Measurements from ENCODE around the gene RNF151.
A peak's percentile ranks its signal among the peaks of the same experiment; 100 is the strongest.
"Not testable (repeated sequence)": the region's sequence is repeated elsewhere in the genome, so short reads cannot be mapped to it uniquely, and the experiment has no call there.

The RNF151 gene

GRCh38 chr16:1966460-1966859 lies at the start of gene RNF151:
Gene RNF151 (plus strand): TSS chr16:1966856. CDS start chr16:1966882, 26 bp downstream.
- no peak for DNase-seq

DNA sequence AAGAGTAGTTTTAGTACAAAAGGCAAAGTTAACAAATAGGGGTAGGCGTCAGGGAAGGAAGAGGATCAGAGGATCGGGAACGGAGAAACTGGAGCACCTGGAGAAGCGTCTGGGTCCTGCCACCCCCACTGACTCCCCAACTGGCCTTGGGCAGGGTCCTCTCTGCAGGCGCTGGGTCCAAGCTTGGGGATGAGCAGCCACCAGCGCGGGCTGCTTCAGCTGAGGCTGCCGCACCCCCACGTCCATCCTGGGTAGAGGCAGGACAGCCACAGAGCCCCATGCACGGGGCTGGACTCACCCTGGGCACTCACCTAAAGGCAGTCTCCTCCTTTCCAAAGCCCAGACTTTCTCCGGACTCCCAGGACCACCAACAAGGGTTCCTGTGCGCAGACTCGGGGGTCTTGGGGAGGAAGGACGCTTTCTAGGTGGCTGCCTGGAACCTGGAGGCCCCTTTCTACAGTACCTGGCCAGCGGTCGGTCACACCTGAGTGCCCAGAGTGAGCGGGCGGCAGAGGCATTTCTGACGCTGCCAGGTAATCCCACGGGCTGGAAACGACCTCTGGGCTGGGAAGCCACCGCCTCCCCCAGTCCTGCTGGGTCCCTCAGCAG lies 49.5 kb upstream of the RNF151 start:
- DNase-seq = no peak

- DNase-seq = no peak
These were observed 48.8 kb upstream of the RNF151 start for GRCh38 chr16:1917665-1918350.

GRCh38 chr16:1918351-1919326 lies 48.0 kb upstream of the RNF151 start, which contains the start of gene HS3ST6:
Gene HS3ST6 (minus strand): TSS chr16:1918415. CDS start chr16:1918323, 92 bp downstream.
- DNase-seq = no peak

DNA sequence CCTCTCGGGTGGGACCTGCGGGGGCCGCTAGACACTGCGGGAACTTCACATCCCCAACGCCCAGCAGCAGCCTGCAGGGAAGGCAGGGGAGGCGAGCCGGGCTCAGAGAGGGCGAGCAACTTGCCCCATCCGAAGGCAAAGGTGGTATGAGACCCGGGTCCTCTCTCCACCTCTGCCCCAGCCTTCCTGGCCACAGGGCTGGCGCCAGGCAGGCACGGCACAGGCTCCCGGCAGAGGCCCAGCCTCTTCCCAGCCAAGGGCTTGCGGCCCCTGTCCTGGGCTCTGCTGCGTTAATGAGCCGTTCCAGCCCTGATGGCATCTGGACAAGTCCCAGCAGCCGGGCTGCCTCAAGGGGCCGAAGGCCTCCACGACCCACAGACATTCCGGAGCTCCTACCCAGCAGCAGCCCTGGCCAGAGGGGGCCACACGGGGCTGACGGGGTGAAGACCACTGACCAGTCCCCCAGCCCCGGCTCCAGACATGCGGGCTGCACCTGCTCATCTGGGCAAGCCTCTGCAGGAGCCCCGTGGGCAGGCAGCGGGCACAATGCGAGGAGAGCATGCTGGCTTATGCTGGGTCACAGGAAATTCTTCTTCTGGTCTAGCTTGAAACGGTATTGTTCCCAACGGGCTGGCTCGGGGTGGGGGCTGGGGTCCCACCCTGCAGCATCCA lies 47.2 kb upstream of the RNF151 start:
- no peak for DNase-seq

DNA sequence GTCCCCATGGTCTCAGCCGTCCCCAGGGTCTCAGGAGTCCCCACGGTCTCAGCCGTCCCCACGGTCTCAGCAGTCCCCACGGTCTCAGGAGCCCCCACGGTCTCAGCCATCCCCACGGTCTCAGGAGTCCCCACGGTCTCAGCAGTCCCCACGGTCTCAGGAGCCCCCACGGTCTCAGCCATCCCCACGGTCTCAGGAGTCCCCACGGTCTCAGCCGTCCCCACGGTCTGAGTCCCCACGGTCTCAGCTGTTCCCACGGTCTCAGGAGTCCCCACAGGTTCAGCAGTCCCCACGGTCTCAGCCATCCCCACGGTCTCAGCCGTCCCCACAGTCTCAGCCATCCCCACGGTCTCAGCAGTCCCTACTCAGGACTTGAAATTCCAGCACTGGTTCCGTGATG lies 46.5 kb upstream of the RNF151 start:
- DNase-seq = not testable (repeated sequence)

GRCh38 chr16:1920727-1921171 lies 45.9 kb upstream of the RNF151 start:
- DNase-seq = no peak

- DNase-seq = no peak
These were observed 44.3 kb upstream of the RNF151 start for GRCh38 chr16:1922357-1922756.

DNA sequence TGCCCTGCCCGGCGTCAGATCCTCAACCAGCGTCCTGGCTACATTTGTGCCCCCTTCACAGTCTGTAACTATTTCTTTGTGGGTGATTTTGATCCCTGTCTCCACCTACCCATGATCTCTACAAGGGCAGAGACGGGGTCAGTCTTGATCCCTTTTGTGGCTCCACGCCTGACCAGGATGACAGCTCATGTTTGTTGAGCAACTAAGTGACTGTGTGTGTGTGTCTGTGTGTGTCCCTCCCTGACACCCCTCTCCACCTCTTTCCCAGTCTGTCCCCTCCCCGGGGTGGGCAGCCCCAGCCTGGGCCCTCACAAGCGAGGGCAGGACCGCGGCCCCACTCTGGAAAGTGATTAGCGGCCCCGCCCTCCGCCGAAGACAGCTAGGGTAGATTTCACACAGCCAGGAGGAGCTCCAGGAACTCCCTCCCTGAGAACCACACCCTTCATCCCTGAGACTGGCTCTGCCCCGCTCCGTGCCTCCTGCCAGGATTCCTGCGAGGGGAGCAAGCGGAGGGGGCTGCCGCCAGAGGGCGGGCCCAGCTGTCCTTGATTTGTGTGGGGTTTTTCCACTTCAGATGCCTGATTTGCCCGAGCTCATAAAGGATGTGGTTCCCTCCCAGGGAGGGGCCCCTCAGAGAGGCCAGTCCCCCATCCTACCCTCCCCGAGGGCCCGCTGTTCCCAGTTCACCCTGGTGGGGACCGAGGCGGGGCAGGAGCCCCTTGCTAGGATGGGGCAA lies 43.2 kb upstream of the RNF151 start:
- no peak for DNase-seq

- no peak for DNase-seq
These were observed 42.6 kb upstream of the RNF151 start for GRCh38 chr16:1924095-1924494.

- DNase-seq = no peak
These were observed 40.4 kb upstream of the RNF151 start for GRCh38 chr16:1926271-1926670.

DNA sequence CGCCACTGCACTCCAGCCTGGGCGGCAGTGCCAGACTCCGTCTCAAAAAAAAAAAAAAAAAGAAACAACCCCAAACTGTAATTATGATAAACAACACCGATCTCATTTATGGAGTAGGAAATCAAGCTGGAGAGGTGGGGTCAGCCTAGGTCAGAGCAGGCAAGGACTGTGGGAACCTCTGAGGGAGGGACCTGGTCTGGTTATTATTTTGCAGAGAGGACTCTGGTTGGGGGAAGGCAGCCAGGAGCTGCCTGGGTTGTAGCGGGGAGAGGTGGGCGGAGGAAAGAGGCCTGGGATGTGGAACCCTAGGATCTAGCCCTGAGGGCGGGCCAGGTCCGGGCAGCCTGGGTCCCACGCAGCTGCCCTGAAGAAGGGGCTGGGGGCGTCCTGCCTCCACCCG lies 37.6 kb upstream of the RNF151 start:
- DNase-seq = no peak

DNA sequence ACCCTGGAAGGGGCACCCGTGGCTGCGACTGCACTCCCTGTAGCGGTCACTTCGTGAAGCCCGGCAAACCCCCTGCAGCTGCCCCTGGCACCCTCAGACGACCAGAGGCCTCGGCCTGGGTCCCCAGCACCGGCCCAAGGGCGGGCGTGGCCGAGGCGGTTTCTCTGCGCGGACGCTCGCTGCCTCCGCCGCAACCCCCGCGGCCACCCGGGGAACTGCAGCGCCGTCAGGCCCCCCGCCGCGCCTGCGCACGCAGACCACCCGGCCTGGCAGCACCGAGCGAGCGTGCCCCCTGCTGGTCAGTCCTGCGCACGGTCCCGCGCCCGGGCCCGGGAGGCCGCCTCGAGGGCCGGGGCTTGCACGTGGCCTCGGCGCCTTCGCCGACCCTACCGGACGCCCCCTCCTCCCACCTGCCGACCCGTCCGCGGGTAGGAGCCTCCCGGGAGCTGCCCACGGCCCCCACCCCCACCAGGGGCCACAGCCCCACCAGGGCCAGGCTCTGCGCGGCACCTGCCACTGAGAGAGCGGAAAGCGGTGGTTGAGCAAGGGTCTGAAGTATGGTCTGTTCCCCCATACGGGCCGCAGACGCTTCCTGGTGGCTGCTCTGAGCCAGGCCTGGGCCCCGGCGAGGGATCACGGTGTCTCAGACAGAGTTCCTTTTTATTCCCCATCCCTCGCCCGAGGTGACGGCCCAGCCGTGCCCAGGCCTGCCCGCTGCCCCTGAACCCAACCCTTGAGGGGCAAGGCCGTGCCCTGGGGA lies 36.9 kb upstream of the RNF151 start:
- peak; percentile 63 for DNase-seq

DNA sequence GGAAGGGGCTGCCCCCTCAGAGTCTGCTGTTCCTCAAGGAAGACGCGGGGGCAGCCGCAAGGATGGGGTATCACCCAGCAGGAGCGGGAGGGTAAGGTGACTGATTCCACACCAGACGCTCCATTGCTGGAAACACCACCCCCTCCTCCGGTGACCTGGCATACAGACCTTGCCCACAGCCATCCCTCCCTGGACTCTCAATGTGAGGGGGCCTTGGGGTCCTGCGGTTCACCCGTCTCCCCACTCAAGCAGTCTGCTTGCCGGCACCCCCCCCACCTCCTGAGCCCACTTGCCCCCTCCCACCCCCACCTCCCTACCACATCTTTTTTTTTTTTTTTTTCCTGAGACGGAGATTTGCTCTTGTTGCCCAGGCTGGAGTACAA lies 36.3 kb upstream of the RNF151 start:
- DNase-seq = no peak

DNA sequence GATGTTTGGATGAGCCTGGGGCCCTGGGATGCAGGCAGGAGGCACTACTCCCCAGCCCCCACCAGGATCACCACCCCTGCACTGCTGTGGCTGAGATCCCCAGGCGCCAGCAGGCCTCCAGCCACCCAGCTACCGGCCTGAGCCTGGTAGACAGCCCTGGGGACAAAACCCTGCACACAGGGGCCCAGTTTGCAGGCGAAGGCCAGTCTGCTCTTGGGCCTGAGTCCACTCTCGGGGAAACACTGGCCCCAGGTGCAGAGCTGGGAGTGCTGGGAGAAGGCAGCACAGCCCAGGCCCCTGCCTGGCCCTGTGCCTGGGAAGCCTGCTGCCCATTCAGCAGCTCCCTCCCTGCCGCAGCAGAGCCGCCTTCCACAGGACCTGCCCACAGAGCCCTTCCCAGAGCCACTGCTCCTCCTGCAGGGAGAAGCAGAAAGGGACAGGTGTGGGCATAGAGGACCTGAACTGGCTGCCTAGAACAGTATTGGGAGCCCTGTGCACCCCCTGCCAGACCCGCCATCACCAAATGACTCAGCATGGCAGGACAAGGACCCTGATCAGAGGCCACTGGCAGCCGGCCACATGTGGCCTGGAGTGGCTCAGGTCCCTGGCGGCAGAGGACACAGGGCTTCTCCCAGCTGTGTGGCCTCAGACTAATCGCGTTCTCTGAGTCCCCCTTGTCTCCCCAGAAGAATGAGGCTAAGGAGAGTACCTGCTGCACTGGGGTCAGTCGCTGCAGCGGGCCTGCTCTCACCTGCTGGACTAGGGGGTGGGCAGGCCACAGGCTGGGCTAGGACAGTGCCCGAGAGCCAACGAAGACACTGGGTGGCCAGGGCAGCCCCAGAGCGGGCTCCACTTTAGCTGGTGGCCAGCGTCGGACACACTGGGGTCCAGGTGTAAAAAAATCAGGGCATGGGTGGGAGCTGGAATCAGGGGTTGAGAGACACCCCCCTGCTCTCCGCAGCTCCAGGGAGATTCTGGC lies 34.3 kb upstream of the RNF151 start:
- DNase-seq = no peak

DNA sequence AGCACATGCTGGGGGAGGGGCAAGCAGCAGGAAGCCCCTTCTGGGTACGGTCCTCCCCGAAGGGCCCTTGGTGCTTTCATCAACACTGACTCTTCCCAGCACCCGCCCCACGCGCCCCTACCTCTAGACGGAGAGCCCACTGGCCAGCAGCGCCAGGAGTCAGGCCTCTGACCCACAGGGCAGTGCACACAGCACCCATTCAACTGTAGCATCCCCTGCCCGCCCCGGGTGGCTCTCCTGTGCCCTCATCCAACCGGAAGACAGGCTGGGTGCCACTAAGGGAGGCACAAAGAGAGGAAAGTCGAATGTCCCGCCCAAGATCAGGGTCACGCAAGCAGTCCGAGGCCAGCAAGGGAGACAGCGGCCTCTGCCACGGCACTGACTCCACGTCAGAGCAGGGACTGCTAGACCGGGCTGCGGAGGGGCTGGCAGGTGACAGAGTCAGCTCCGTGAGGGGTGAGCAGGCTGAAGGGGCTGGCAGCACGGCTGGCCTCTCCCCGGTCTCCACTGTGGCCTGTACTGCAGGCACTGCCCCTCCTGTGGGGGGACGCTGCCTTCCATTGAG lies 33.5 kb upstream of the RNF151 start:
- DNase-seq = no peak

DNA sequence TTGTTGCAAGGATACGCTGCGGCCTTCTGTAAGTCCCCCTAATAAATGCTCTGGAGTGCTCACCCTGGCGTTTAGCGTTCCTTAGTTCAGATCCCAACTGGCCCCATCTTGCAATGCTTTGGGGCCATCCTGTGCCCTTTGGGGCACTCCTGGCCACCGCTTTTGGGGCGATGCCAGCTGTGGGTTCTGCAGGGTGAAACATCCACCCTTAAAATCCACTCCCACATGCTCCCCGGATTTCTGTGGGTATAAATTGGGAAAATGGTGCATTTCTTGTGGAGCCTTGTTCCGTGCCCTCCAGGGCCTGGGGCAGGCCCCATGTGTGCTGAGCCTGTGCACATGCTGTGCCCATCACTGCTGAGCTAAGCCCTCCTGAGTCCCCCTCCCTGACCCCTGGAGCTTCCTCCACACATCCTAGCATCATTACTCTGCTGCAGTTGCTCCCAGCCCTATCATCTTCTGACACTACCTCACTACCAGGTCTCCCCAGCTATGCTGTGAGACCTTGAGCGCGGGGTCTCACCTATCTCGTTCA lies 29.6 kb upstream of the RNF151 start:
- DNase-seq = no peak

DNA sequence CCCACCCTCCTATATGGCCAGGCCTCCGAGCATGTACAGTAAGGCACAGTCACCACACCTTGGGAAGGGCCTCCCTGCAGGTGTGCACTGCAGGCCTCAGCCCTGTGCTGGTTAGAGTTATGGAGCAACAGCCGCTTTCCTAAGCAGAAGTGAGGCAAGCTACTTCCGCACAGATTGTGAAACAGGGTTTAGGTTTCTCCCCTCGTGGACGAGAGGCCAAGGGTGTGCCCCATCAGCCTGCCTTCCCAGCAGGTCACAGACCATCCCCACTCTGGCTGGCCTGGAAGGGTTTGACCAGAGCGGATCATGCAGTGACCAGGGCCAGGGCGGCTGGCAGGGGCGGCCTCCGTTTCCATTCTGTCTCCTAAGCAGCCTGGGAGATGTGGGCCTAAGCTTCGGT lies 28.3 kb upstream of the RNF151 start:
- DNase-seq = no peak

DNA sequence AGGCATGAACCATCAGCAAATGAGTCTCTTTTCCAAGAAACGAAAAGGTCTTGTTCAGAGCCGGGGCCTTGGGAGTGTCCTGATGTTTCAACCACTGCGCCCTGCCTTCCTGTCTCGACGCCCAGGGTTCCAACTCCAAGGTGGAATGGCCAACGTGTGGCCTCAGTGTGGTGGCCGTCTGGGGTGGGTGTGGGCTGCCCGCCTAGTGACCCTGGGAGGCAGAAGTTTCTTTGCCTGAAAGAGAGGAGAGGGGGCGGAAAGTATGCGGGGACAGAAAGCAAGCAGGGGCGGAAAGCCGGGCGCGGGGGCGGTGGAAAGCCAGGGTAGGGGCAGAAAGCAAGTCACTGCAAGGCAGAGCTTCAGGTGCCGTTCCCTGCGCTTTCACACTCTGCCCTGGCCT lies 27.7 kb upstream of the RNF151 start:
- DNase-seq = no peak

DNA sequence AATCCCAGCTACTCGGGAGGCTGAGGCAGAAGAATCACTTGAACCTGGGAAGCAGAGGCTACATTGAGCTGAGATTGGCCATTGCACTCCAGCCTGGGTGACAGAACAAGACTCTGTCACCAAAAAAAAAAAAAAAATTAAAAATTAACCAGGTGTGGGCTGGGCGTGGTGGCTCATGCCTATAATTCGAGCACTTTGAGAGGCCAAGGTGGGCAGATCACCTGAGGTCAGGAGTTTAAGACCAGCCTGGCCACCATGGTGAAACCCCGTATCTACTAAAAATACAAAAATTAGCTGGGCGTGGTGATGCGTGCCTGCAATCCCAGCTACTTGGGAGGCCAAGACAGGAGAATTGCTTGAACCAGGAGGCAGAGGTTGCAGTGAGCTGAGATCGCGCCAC lies 26.8 kb upstream of the RNF151 start:
- not testable (repeated sequence) for DNase-seq

Measured in amniotic stem cell (primary cell).